HepG2 (cell line): ENCODE data around the gene DMXL2. TPM values are rescaled to one million over a fixed set of nuclear protein-coding genes. Genes with fewer than 3 reads are reported as not detected.

Experiments used
- CENPX ChIP-seq: sonication (generic); formaldehyde crosslinking; IDR thresholded peaks from 2 replicates; pipeline ENCODE4 v1.9.0; 2021; ENCODE audit warnings: mild to moderate bottlenecking, missing genetic modification reagents, moderate library complexity
- HMGXB3 ChIP-seq: sonication (generic); formaldehyde crosslinking; IDR thresholded peaks from 2 replicates; pipeline ENCODE4 v1.4.0; 2020; ENCODE audit warnings: missing genetic modification reagents, borderline replicate concordance
- KDM5A ChIP-seq: fragments of 200-600 bp; sonication (generic); IDR thresholded peaks from 2 replicates; pipeline ENCODE4 v1.7.0; 2018; ENCODE audit warnings: antibody characterized with exemption, mild to moderate bottlenecking, low read length, borderline replicate concordance
- MATR3 ChIP-seq: sonication (generic); formaldehyde crosslinking; IDR thresholded peaks from 2 replicates; pipeline ENCODE4 v1.4.0; 2020; ENCODE audit warnings: missing genetic modification reagents
- NONO ChIP-seq, 2 experiments: fragments of 450-650 bp in 1 of 2; sonication (generic) in 1 of 2; formaldehyde crosslinking in 1 of 2; IDR thresholded peaks in 1 of 2; conservative IDR thresholded peaks in 1 of 2; 2 replicates each; pipeline versions ENCODE4 v1.6.1 to v1.8.0; 2017 to 2022; ENCODE audit warnings: mild to moderate bottlenecking in 1 of 2, missing genetic modification reagents in 1 of 2, moderate library complexity in 1 of 2
- NR2F1 ChIP-seq, 2 experiments: fragments of 450-650 bp in 1 of 2; formaldehyde crosslinking in 1 of 2; IDR thresholded peaks; 2 replicates each; pipeline versions ENCODE4 v1.5.0 to v1.6.1; 2016 to 2020; ENCODE audit warnings: mild to moderate bottlenecking in 1 of 2, missing compliant biosample characterization in 1 of 2, missing genetic modification reagents in 1 of 2, moderate library complexity in 1 of 2
- PRDM10 ChIP-seq: sonication (generic); formaldehyde crosslinking; IDR thresholded peaks from 2 replicates; pipeline ENCODE4 v1.4.0; 2020; ENCODE audit warnings: low read depth, missing genetic modification reagents
- PRMT3 ChIP-seq: sonication (generic); formaldehyde crosslinking; IDR thresholded peaks from 2 replicates; pipeline ENCODE4 v1.8.1; 2022; ENCODE audit warnings: low read depth, mild to moderate bottlenecking, moderate library complexity, missing genetic modification reagents, borderline replicate concordance
- REPIN1 ChIP-seq: sonication (generic); formaldehyde crosslinking; IDR thresholded peaks from 2 replicates; pipeline ENCODE4 v1.8.0; 2022; ENCODE audit warnings: missing genetic modification reagents, low read depth, mild to moderate bottlenecking, borderline replicate concordance
- SMAD9 ChIP-seq: sonication (generic); formaldehyde crosslinking; IDR thresholded peaks from 2 replicates; pipeline ENCODE4 v1.5.1; 2020; ENCODE audit warnings: mild to moderate bottlenecking, missing genetic modification reagents
- TEF ChIP-seq: sonication (generic); formaldehyde crosslinking; IDR thresholded peaks from 2 replicates; pipeline ENCODE4 v1.5.0; 2020; ENCODE audit warnings: missing genetic modification reagents
- ZFP37 ChIP-seq: sonication (generic); formaldehyde crosslinking; IDR thresholded peaks from 2 replicates; pipeline ENCODE4 v1.4.0; 2020; ENCODE audit warnings: missing genetic modification reagents, borderline replicate concordance
- ZNF124 ChIP-seq: sonication (generic); formaldehyde crosslinking; IDR thresholded peaks from 2 replicates; pipeline ENCODE4 v1.4.0; 2020; ENCODE audit warnings: missing genetic modification reagents
- ZNF710 ChIP-seq: sonication (generic); formaldehyde crosslinking; IDR thresholded peaks from 2 replicates; pipeline ENCODE4 v1.5.0; 2020; ENCODE audit warnings: mild to moderate bottlenecking, missing genetic modification reagents, borderline replicate concordance
- ZNF749 ChIP-seq: sonication (generic); formaldehyde crosslinking; IDR thresholded peaks from 2 replicates; pipeline ENCODE4 v1.8.0; 2022; ENCODE audit warnings: mild to moderate bottlenecking, missing genetic modification reagents, moderate library complexity, borderline replicate concordance
- ZNF883 ChIP-seq: sonication (generic); formaldehyde crosslinking; IDR thresholded peaks from 2 replicates; pipeline ENCODE4 v1.5.1; 2020; ENCODE audit warnings: mild to moderate bottlenecking, missing genetic modification reagents; ENCODE audit errors: not compliant biosample characterization
- polyA plus RNA-seq, 8 experiments: library from polyadenylated mRNA; depleted of rRNA in 3 of 8; stranded (reverse) in 7 of 8; unstranded in 1 of 8; fragments of >200 nt; fragmentation: Illumina TruSeq in 4 of 8; extraction: Trizol in 4 of 8; gene quantifications; 2 replicates each; pipeline versions ENCODE4 v1.2.1 to v1.2.3, GENCODE V29; 2011 to 2016; ENCODE audit warnings: low read depth in 4 of 8, missing spikeins in 1 of 8, mixed read lengths in 1 of 8; ENCODE audit not compliant: insufficient read depth in 1 of 8
- total RNA-seq, 5 experiments: library from RNA; depleted of rRNA; stranded (reverse); fragments of >200 nt; fragmentation: Illumina TruSeq; extraction: Trizol; gene quantifications; 2 replicates each; pipeline ENCODE4 v1.2.3, GENCODE V29; 2016; ENCODE audit warnings: low read depth in 1 of 5

Gene DMXL2
- total and polyA plus RNA-seq, 2 of the 13 experiments (the other 11 are each of a cell fraction or from before 2014, with no cell fraction given), result 11.6 to 15.3 TPM

GRCh38 chr15:51622604-51623370 is at the start of gene DMXL2 (continued):
- TF ChIP-seq HMGXB3 (CRISPR knock-in tag), result no peak
- no peak for TF ChIP-seq ZNF749 (CRISPR knock-in tag)
- TF ChIP-seq ZNF124 (CRISPR knock-in tag), result no peak
- no peak for TF ChIP-seq NR2F1 (CRISPR knock-in tag; IDR thresholded peaks at IDR 0.05)
- TF ChIP-seq PRMT3 (CRISPR knock-in tag), result no peak
- no peak for TF ChIP-seq ZFP37 (CRISPR knock-in tag)
- TF ChIP-seq PRDM10, result no peak
- no peak for TF ChIP-seq MATR3 (CRISPR knock-in tag)
- no peak for TF ChIP-seq ZNF710 (CRISPR knock-in tag)
- TF ChIP-seq SMAD9, result no peak
- no peak for TF ChIP-seq NONO (IDR thresholded peaks at IDR 0.05)
- TF ChIP-seq NONO (CRISPR knock-in tag; conservative IDR thresholded peaks at IDR 0.05), result peak; percentile 87
- peak; percentile 27 for TF ChIP-seq REPIN1
- TF ChIP-seq KDM5A, result peak; percentile 70; the same call in 1 of the 2 replicates
- peak; percentile 71 for TF ChIP-seq ZNF883 (CRISPR knock-in tag)
- TF ChIP-seq TEF (CRISPR knock-in tag), result no peak
- TF ChIP-seq CENPX (CRISPR knock-in tag), result no peak
